Glutamatergic neuron (in vitro differentiated cells): Measurements from ENCODE around the gene OLFML2B. TPM values are rescaled to one million over a fixed set of nuclear protein-coding genes. Genes with fewer than 3 reads are reported as not detected.
A peak's percentile ranks its signal among the peaks of the same experiment; 100 is the strongest.
"Not testable (repeated sequence)": the region's sequence is repeated elsewhere in the genome, so short reads cannot be mapped to it uniquely, and the experiment has no call there.

Experiments
- DNase-seq: peaks from one replicate; pipeline ENCODE4 v3.0.0; 2022
- H3K27ac Mint-ChIP-seq: one replicate; pipeline ENCODE4 v1.8.0; 2020; ENCODE audit warnings: mild to moderate bottlenecking, mixed read lengths, inconsistent platforms; ENCODE audit not compliant: unreplicated experiment
- H3K27me3 Mint-ChIP-seq: one replicate; pipeline ENCODE4 v1.8.0; 2020; ENCODE audit warnings: mild to moderate bottlenecking, moderate library complexity, mixed read lengths, inconsistent platforms; ENCODE audit not compliant: unreplicated experiment
- H3K36me3 Mint-ChIP-seq: one replicate; pipeline ENCODE4 v1.8.0; 2020; ENCODE audit warnings: mild to moderate bottlenecking, mixed read lengths, inconsistent platforms; ENCODE audit not compliant: unreplicated experiment
- H3K4me1 Mint-ChIP-seq: one replicate; pipeline ENCODE4 v1.8.0; 2020; ENCODE audit warnings: mild to moderate bottlenecking, low read depth, mixed read lengths, inconsistent platforms; ENCODE audit not compliant: unreplicated experiment
- H3K4me3 Mint-ChIP-seq: one replicate; pipeline ENCODE4 v1.8.0; 2020; ENCODE audit warnings: mild to moderate bottlenecking, mixed read lengths, inconsistent platforms; ENCODE audit not compliant: unreplicated experiment
- H3K9me3 Mint-ChIP-seq: one replicate; pipeline ENCODE4 v1.8.0; 2020; ENCODE audit warnings: mild to moderate bottlenecking, moderate library complexity, mixed read lengths, inconsistent platforms; ENCODE audit not compliant: unreplicated experiment
- CTCF ChIP-seq: fragments of 200-600 bp; sonication (generic); IDR thresholded peaks from one replicate; pipeline ENCODE4 v1.5.0; 2021; ENCODE audit not compliant: partially characterized antibody, unreplicated experiment
- total RNA-seq: library from RNA; stranded (reverse); fragmentation: NEBNext Ultra II Directional; extraction: Animal tissue kit (Norgen Biotek cat#: 25700); gene quantifications from one replicate; pipeline ENCODE4 v1.2.1, GENCODE V29; 2021; ENCODE audit not compliant: unreplicated experiment

OLFML2B gene
- total RNA-seq, 1 donor from 2014 or later: 56.5 TPM

DNA sequence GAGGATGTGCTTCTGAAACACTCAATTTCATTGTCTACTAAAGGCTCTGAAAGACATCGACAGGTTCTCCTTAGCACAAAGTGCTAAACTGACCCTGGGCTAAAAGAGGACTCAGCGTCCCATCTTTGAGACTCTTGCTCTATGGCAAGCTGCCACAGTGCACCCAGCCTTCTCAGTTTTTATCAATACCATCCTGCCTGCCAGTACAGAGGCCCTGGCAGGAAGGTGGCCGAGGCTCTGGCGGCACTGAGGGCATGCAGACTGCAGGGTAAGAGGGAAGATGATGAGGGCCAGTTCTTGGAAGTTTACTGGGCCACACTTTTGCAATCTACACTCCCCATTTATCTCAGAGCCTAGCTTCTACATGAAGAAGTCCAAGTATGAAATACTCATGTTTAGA is 5.3 kb downstream of the OLFML2B start:
- Mint-ChIP-seq H3K9me3 (peaks cover 13% of the 10 kb centered on the region), H3K27me3 (peaks cover 9% of the 10 kb centered on the region), H3K27ac (no peak overlapping the region), H3K4me1 (peaks cover 34% of the 10 kb centered on the region), H3K36me3 (peaks cover 44% of the 10 kb centered on the region), H3K4me3 (no peak overlapping the region)
- no peak for TF ChIP-seq CTCF
- no peak for DNase-seq

GRCh38 chr1:162017791-162018190 is 5.9 kb downstream of the OLFML2B start:
- H3K4me3 Mint-ChIP-seq, H3K27me3 Mint-ChIP-seq, DNase-seq, H3K27ac Mint-ChIP-seq: not testable (repeated sequence)
- peaks cover 10% of the 10 kb centered on the region for H3K9me3 Mint-ChIP-seq
- H3K4me1 Mint-ChIP-seq: peaks cover 36% of the 10 kb centered on the region
- peaks cover 44% of the 10 kb centered on the region for H3K36me3 Mint-ChIP-seq

- H3K36me3 Mint-ChIP-seq: peaks cover 45% of the 10 kb centered on the region
- TF ChIP-seq CTCF: no peak
- no peak overlapping the region for H3K27ac Mint-ChIP-seq
- DNase-seq: no peak
- no peak overlapping the region for H3K4me3 Mint-ChIP-seq
- H3K27me3 Mint-ChIP-seq: peaks cover 4% of the 10 kb centered on the region
- H3K9me3 Mint-ChIP-seq: peaks cover 5% of the 10 kb centered on the region
- H3K4me1 Mint-ChIP-seq: peaks cover 36% of the 10 kb centered on the region
These were observed 7.0 kb downstream of the OLFML2B start for GRCh38 chr1:162016631-162017030.

DNA sequence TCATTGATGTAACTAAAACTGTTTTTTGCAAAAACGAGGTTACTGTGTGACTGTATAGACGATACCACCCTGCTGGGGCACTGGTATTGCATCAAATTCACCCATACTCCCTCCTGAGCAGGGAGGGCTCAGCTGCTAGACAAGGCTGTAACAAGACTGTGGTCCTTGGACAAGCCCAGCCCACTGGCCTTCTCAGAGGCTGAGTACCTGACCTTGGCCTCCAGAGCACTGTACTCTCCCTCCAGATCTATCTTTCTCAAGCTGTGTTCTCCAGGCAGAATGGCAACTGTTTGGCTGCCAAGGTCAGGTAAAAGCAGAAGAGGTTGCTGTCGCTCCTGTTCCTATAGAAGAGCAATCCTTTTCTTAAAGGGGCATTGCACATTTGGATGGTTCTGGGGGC is 8.5 kb downstream of the OLFML2B start:
- Mint-ChIP-seq H3K9me3 (peaks cover 12% of the 10 kb centered on the region), H3K27ac (no peak overlapping the region), H3K4me3 (no peak overlapping the region), H3K27me3 (peaks cover 16% of the 10 kb centered on the region), H3K36me3 (peaks cover 54% of the 10 kb centered on the region), H3K4me1 (peaks cover 26% of the 10 kb centered on the region)
- TF ChIP-seq CTCF: no peak
- no peak for DNase-seq

GRCh38 chr1:162014202-162014601 is 9.5 kb downstream of the OLFML2B start:
- Mint-ChIP-seq H3K4me1 (peaks cover 28% of the 10 kb centered on the region), H3K4me3 (no peak overlapping the region), H3K27me3 (peaks cover 21% of the 10 kb centered on the region), H3K36me3 (peaks cover 56% of the 10 kb centered on the region), H3K9me3 (peaks cover 17% of the 10 kb centered on the region), H3K27ac (no peak overlapping the region)
- TF ChIP-seq CTCF: no peak
- DNase-seq: no peak

DNA sequence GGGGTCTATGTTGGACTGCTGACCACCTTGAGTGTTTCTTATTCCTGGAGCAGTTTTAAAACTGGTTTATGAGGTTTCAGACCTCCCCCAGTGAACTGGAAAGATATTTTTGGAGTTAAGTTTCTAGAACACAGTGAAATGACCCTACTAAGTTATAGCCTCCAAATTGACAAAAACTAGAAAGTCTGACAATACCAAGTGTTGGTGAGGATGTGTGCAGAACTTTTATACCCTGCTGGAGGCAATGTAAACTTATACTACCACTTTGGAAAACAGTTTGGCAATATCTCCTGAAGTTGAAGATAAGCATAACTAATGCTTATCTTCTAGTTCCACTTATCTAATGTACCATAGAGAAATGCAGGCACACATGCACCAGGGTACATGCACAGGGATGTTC is 10.4 kb downstream of the OLFML2B start:
- TF ChIP-seq CTCF: no peak
- H3K27me3 Mint-ChIP-seq: peaks cover 21% of the 10 kb centered on the region
- H3K4me1 Mint-ChIP-seq: peaks cover 28% of the 10 kb centered on the region
- DNase-seq: no peak
- peaks cover 56% of the 10 kb centered on the region for H3K36me3 Mint-ChIP-seq
- no peak overlapping the region for H3K4me3 Mint-ChIP-seq
- peaks cover 17% of the 10 kb centered on the region for H3K9me3 Mint-ChIP-seq
- H3K27ac Mint-ChIP-seq: peak overlapping the region; percentile 34
